ENCODE results near the gene GSTO2.

Gene GSTO2

DNA sequence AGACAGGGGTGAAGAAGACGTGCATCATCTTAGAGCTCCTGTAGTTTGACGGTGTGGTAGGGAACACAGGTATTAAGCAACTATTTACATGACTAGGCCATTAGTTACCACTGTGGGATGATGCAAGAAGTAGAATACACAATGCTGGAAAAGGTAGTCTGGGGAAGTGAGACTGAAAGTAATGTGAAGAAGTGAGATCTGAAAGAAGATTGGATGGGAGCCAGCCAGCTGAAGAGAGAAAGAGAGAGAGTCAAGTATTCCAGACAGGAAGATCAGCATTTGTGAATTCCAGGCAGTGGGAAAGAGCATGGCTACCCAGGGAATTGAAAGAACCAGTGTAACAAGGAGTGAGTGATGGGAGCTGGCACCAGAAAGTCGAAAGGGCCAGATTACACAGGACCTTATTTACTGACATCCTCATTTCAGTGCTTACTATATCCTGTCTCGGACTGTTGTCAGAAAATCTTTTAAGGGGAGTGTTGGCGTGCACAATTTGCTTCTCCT is 80.7 kb downstream of the GSTO2 start:
- DNase-seq (ENCODE audit: low read depth), result peak; percentile 74
- no peak overlapping the region for H3K4me3 ChIP-seq (ENCODE audit: low read depth, low read length)

DNA sequence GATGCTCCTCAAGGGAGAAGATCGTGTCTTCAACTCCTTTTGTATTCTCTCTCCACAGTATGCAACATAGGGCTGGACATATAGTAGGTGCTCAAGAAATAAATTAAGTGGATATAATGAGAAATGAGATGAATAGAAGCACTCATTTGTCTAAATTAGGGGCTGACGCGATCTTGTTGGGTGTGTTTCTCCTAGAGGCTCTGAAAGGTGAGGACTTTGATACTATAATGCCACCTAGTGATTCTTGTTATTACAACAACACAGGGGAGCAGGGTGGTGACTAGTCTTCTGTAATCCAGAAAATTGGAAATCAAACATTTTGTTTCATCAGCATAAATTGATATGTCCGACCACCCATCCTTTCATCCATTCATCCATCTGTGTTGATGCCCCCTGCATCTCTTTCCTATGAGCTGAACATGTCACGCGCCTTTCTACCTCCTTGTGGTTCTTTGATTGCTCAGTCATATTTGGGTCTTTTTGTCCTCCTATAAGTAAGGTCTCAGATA is 81.2 kb downstream of the GSTO2 start:
- no peak for DNase-seq (ENCODE audit: low read depth)
- no peak overlapping the region for H3K4me3 ChIP-seq (ENCODE audit: low read depth, low read length)

DNA sequence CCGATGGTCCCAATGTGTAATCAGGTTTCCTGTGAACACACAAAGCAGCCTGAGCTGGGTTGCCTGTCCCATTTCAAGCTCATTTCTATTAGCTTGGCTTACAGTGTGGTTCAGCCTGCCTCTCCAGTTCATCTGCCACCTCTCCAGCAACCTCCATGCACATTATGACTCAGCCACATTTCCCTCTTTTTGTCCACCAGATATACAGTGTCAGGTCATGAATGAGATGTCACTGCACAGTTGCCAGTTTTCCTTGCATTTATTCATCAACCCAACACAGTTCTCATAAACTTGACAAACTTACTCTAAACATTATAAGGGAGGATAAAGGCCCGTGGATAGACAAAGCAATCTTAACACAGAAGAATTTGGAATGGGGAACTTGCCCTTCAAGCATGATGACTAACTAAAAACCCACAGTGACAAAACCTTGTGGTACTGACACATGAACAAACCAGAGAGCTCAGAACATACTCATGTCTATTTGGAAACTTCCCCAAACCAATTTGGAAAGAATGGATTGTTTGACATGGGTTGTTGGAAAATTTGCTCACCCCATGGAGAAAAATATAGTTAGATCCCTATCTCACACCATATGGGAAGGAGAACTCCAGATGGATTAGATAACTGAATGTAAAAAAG is 82.2 kb downstream of the GSTO2 start:
- DNase-seq (ENCODE audit: low read depth), result no peak
- H3K4me3 ChIP-seq (ENCODE audit: low read depth, low read length), result no peak overlapping the region

DNA sequence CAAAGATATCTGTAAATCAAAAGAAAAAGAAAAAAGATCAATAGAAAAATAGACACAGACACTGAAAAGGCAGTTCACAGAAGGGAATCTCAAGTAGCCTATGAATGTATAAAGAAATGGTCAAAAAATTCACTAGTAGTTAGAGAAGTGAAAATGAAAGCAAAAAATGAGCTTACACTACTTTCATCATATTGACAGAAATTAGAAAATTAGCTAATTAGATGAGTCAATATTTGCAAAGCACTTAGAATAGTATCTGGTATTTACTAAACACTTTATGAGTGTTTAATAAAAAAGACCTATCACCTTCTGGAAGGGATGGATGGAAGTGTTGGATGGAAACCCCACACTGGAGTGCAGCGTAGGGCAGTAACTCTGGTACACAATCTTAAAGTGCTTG is 82.9 kb downstream of the GSTO2 start:
- no peak overlapping the region for H3K4me3 ChIP-seq (ENCODE audit: low read depth, low read length)
- DNase-seq (ENCODE audit: low read depth), result no peak

DNA sequence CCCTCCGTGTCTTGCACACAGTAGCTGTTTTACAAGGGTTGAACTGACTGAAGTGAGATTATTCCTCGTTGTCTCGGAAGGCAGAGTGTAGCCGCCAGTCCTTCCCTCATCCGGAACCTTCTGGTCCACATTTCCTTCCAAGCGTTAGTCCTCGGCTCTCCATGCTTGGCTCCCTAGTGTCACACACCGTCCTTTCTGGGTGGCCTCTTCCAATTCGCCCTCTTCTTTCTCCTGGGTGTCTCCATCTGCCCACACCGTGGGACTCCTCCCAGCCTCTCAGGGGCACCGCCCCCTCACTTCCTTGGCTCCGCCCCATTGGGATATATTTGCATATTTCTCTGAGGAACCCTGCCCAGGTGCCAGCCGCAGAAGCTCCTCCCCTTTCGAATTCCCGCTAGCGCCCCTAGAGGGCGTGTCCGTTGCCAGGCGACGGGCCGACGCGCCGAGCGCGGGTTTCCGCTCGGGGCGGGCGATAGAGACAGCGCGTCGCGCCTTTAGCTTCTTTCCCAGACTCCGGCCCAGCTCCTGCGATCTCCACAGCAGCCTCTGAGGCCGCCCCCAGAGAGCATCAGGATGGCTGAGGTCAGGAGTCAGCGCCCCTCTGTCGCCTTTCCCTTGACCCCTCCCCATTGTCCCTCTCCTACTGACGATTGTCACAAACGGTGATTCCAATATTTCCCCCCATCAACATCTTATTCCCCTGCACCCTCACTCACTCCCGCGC is 84.5 kb downstream of the GSTO2 start, which contains the start of gene CFAP58:
Gene CFAP58, plus strand, starts transcription at position 509 of the 724 bp plus-strand sequence. Its CDS starts 65 bp downstream, at position 574.
- DNase-seq (ENCODE audit: low read depth), result no peak
- peak within 1 kb of the TSS; percentile 59 for H3K4me3 ChIP-seq (ENCODE audit: low read depth, low read length)
